ENCODE data around the gene CMTM4.
"Not testable (repeated sequence)": the region's sequence is repeated elsewhere in the genome, so short reads cannot be mapped to it uniquely, and the experiment has no call there.

CMTM4 gene

DNA sequence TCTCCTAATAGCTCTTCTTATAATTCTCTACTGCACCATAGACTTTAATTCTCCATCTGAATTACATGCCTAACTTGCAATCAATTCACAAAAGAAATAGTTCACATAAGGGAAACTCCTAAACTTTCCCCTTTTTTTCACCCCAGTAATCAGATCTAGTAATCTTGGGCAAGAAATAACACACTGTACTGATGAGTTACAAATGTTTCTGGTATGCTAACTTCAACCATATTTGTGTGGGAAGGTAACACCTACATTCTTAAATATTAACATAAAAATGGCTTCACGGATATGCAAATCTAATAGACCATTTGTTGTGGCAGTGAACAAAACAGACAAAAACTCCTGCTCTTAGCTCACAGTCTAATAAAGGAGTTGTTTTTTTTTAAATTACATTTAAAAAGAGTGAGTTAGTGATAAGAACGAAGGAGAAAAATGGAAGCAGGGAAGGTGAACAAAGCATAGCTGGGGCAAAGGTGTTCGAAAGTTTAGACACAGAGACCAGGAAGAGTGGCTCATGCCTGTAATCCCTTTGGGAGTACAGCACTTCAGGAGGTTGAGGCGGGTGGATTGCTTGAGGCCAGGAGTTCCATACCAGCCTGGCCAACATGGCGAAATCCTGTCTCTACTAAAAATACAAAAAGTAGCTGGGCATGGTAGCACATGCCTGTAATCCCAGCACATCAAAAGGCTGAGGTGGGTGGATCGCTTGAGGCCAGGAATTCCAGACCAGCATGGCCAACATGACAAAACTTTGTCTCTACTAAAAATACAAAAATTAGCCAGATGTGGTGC is 57.3 kb downstream of the CMTM4 start:
- no peak for DNase-seq

DNA sequence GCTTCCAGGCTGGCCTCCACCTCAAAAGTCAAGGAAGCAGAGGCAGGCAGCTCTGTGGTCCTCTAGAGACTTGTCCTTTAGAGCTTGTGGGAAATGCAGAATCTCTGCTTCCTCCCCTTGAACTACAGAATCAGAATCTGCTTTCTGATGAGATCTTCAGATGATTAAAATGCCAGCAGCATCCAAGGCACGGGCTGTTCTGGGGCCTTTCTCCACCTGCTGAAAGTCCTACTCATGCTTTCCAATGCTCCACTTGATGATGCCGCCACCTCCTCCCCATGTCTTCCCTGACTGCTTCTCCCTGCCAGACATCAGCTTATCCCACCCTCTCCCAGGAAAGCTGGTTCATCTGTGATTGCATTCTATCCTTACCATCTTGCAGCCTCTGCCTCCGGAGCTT is 58.7 kb downstream of the CMTM4 start:
- no peak for DNase-seq

DNA sequence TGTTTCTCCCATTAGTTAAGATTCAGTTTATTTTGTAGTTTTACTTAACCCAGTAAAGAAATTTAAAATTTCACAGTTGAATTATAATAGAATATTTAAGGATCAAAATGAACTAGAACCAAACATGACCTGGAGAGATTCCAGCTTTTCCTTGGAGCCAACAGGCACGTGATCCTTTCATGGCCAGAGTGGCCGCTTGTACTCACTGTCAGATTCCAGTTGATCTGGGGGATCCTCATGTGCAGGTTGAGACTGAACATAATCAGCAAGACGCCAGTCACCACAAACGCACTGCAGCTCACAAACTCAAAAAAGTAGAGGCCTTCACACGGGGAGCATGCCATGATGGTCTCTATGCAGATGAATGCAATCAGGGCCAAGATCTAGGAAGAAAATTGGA is 60.3 kb downstream of the CMTM4 start:
- DNase-seq: no peak

DNA sequence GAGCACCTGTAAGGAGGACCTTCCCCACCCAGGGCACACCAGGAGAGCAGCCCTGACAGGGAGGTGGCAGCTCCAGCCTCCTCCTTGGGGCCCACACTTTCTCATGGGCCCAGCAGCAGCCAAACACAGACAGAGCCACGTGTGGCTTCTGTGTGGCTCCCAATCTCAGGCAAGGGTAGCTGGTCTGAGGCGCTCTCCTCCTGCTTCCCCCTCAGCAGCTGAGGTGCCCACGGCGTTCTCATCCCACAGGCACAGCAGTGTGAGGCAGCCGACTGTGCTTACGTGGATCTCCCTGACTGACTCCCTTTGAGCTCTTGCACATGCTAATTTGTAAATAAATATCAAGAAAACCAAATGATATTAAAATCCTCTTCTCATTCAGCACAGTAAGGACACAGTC is 61.1 kb downstream of the CMTM4 start:
- DNase-seq: no peak

DNA sequence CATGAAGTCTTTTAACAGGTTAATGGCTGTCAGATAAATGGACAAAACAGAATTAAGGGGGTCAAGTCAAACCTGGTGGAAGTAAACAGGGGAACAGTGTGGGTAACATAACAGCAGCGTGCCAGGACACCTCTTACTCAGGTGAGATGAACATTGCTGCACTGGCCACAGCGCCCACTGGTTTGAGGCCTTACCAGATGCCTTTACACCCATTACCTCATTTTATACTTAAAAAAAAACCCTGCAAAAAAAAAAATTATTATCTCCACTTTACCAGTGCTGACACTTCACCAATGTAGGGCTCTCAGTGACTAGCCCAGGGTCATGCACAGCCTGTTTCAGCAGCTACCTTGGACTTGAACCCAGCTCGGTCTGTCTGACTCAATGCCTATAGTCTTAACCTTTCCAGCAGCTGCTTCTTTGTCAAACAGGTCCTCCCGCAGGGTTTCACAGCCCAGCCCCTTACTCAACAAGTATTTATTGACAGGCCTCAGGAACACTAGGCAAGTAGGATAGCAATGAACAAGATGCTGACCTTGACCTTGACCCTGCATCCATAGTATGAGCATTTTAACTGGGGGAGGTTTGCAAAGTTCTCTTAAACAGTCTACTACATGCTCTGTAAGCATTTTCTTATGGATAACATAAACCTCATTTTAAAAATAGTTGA is 61.9 kb downstream of the CMTM4 start:
- DNase-seq: no peak

DNA sequence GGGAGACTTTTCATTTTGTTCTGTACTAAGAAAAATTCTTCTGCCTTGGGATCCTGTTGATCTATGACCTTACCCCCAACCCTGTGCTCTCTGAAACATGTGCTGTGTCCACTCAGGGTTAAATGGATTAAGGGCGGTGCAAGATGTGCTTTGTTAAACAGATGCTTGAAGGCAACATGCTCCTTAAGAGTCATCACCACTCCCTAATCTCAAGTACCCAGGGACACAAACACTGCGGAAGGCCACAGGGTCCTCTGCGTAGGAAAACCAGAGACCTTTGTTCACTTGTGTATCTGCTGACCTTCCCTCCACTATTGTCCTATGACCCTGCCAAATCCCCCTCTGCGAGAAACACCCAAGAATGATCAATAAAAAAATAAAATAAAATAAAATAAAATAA is 65.0 kb downstream of the CMTM4 start:
- not testable (repeated sequence) for DNase-seq

DNA sequence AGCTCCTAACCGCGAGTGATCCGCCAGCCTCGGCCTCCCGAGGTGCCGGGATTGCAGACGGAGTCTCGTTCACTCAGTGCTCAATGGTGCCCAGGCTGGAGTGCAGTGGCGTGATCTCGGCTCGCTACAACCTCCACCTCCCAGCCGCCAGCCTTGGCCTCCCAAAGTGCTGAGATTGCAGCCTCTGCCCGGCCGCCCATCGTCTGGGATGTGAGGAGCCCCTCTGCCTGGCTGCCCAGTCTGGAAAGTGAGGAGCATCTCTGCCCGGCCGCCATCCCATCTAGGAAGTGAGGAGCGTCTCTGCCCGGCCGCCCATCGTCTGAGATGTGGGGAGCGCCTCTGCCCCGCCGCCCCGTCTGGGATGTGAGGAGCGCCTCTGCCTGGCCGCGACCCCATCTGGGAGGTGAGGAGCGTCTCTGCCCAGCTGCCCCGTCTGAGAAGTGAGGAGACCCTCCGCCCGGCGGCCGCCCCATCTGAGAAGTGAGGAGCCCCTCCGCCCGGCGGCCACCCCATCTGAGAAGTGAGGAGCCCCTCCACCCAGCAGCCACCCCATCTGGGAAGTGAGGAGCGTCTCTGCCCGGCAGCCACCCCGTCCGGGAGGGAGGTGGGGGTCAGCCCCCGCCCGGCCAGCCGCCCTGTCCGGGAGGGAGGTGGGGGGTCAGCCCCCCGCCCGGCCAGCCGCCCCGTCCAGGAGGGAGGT is 65.8 kb downstream of the CMTM4 start:
- DNase-seq: not testable (repeated sequence)

DNA sequence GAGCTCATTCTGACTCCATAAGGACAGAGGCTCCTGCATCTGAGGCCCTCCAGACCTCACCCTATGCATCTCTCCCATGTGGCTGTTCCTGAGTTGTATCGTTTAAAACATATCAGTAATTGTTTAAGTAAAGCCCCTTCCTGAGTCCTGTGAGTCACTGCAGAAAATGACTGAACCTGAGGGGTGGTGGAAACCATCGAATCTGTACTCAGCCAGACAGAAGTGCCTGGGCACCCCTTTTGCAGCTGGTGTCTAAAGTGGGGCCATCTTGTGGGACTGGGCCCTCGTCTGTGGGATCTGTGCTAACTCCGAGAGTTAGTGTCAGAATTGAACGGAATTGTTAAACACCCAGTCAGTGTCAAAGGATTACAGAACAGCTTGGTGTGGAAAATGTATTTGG is 66.7 kb downstream of the CMTM4 start:
- no peak for DNase-seq

DNA sequence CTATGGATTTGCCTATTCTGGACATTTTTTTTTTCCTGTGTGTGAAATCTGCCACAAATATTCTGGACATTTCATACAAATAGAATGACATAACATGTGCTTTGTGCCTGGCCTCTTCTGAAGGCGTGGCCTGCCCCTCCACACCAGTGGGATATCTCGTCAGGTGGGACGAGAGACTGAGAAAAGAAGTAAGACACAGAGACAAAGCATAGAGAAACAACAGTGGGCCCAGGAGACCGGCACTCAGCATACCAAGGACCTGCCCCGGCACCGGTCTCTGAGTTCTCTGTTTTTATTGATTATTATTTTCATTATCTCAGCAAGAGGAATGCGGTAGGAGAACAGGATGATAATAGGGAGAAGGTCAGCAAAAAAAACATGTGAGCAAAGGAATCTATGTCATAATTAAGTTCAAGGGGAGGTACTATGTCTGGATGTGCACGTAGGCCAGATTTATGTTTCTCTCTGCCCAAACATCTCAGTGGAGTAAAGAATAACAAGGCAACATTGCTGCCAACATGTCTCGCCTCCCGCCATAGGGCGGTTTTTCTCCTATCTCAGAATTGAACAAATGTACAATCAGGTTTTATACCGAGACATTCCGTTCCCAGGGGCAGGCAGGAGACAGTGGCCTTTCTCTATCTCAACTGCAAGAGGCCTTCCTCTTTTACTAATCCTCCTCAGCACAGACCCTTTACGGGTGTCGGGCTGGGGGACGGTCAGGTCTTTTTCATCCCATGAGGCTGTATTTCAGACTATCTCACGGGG is 68.7 kb downstream of the CMTM4 start:
- DNase-seq: not testable (repeated sequence)

DNA sequence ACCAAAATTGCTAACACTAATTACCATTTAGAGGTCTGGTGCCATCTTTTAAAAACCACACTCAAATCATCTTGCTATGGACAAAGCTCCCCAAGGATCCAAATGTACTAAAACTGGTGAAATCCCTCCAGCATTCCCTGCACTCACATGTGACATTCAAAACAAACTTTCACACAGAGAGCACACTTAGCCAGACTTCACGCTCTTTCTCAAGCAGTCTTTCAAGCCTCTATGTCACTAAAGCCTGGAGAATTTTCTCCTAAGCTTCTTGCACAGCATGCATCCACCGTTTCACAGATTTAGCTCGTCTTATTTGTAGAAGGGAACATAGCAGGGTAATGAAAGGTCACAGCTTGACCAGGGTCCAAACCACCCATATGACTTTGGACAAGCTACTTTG is 72.8 kb downstream of the CMTM4 start:
- no peak for DNase-seq

DNA sequence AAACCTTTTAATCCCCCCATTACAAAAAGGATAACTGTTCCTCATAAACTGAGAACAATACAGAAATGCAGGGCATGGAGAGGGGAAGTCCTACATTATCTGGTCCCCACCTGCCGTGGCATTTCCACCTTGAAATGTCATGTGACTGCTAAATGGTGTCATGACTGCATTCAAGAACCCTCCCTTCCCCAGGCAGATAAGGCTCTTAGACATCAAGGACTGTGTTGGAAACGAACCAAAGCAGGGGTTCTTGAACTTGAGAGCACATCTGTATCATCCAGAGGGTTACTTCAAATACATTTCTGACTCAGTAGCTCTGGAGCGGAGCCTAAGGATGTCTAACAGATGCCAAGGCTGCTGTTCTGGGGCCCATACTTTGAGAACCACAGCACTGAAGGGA is 73.7 kb downstream of the CMTM4 start:
- DNase-seq: no peak

DNA sequence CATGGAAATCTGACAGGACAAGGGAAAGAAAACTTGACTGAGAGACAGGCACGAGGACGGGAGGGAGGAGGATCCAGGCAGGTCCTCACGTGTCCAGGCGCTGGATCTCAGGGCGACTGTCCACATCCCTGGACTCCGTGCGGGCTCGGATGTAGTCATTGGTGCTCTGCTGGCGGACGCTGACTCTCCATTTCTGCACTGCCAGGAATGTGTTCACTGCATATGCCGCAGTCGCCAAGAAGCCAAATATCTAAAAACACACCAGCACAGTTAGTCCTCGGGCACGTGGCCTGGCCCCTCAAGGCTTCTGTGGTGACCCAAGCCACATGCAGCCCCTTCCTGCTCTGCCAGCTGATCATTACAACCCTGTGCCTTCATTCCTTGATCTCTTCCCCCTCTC is 74.6 kb downstream of the CMTM4 start:
- DNase-seq: no peak

DNA sequence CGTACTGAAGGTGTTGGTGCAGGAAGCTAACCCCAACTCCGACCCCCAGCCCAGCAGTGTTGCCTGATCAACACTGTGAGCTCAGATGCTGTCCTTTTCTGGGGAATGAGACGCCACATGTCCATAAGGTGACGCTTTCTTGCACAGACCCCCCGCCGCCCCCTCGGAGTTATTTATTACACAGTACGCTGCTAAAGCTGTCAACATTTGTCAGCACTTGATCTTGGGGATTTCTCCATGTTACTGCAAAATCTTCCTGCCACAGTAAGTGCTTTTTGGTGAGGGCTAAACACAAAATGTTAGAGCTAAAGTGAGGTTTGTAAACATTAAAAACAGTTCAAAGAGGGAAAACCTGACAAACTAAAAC is 76.1 kb downstream of the CMTM4 start:
- DNase-seq: no peak

DNA sequence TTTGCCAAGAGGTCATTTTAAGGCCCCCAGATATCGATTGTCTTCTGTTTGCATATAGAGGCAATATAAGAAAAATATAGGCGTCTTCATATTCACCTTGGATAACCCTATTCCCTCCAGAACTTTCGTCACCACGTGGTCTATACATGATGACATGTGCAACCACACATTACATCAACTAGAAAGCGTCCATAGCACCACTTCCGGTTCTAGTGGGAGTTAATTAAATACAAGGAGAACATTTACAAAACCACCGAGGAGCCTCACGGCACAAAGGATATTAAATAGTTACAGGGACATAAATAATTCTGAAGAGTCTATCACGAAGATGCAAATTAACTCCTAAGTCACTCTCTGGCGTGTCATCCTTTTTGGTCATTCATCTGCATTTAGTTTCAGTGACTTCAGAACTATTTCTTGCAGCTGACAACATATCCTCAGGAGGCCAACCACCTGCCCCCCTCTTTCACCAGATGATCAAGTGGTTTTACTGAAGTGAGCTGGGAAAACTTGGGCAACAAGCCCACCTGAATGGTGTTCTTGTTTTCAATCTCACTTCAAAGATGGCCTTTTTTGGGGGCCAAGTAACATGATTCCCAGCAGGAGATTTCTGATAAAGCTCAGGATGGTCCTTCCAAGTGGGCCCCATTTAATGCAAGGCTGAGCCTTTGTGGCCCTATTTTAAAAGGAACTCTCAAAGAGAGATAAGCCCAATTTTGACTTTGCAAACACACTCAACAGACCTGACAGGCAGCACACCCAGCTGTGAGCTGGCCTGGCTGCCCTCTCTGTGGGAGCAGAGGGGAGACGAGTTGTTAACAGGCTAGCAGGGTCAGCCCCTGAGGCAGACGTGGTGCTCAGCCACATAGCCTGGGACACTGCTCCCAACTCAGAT is 76.8 kb downstream of the CMTM4 start:
- no peak for DNase-seq

DNA sequence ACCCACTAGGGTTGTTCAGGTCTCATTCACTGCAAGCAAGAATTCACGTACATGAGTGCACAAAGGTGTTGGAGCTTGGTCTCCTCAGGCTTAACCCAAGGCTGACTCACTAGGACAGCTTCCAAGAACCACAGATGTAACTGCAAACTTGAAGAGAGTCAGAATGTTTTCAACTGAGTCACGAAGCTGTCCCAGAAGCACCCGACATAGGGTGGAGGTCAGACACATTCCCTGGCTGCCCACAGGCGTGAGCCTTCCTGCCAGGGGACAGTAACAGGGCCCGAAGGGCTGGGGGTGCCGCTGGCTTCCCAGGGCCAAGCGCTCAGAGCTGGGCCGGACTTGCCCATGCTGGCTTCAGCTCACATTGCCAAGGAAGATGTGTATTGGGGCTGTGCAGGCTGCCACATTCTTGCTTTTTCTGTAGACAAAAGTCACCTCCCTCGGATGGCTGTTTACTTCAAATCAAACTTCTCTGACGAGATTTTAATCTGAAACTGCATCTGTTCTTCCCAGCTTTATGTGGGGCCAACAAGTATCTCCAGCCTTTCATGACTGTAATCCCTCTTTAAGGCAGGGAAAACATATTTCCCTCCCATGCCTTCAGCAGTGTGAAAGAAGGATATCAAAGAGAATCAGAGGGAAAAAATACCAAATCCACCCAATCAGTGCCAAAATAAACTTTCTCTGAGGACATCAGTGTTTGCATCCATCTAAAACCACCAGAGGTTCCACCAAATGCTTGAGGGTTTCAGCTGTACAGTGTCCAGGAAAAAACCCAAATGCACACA is 77.8 kb downstream of the CMTM4 start:
- no peak for DNase-seq

DNA sequence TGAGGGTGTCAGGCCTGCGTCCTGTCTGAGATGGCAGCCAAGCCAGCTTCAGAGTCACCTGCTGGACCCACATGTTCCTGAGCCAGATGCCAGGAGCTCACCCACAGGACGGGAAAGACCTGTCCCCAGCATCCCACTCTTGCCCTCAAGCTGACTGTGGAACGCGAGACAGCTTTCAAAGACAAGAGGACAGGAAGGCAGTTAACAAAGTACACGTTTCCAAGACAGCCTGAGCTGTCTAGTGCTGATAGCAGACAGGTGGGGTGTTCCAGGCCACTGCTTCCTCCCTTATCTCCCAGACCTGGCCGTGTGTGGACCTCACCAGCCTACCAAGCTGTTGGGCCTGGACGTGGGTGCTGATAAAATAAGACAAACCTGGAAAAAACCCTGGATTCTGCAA is 78.8 kb downstream of the CMTM4 start:
- DNase-seq: no peak

DNA sequence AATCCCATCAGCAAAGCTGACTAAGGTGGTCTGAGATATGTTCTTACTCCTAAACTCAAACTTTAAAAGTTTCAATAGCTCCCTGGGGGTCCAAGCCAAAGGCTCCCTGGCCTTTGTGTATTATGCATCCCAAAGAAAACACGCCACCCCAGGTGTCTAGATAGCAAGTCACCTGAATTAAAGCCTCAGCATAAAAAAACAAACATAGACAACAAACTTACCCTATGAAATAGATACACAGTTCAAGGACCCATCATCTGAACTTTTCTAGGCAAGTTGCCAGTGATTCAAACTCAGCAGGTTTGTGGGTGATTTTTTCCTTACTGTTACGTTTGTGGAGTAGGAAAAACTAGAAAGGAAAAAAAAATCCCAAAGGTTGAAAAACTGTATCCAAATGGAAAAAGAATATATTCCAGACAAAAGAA is 79.5 kb downstream of the CMTM4 start:
- DNase-seq: no peak

DNA sequence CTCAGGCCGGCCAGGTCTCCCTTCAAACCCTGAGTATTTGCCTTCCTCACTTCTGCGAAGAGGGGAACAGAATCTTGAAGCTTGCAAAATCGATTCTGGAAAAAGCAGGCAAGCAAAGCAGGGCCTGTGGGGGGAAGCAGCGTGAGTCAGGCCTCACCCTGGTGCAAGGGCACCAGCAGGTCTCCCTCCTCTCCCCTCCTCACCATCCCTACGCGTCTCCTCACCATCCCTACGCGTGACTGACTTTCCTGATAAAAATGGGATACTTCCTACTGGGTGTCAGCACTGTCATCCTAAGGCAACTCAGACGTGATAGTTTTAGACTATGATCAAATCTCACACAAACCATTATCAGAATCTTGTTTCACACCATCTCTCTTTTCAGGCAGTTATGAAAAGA is 80.0 kb downstream of the CMTM4 start:
- DNase-seq: no peak

DNA sequence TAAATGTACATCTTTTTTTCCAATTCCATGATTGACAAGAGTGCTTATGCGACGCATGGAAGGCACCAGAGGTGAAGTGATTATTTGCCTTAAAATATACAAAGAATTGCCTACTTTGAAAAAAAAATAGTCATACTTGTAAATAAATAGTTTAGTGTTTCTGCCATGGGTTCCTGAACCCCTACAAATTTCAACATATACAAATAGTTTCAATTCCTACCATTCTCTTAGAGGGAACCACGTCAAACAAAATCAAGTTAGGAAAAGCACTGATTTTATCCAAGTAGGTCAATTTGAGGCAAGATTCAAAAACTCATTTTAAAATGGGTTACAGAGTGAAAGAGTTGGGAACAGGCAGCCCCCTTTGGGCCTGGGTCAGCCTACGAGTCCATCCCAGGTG is 80.4 kb downstream of the CMTM4 start:
- no peak for DNase-seq

DNA sequence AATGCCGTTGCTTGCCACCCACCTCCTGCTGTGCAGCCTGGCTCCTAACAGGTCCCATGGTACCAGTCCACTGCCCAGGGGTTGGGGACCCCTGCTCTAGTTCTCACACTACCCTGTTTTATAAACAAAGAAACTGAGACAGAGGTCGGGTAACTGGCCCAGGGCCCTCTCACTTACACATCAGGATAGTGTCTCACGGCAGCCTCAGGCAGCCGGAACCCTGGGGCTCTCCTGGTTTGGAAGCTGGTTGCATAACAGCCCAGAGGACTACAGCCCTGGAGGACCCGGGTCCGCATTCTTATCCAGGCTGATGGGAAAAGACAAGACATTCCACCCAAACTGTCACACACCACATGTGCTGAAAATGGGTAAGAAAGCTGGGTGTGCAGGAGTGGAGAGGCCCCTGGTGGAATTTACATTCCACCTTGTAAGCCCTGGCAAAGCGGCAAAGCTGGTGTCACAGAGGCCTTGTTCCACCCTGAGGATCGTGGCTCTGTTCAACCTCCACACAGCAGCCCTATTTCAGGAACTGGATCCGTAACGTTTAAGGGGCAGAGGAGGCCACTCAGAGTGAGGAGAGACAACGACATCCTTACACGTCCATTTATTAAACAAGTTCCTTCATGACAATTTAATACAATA is 82.3 kb downstream of the CMTM4 start:
- DNase-seq: no peak

DNA sequence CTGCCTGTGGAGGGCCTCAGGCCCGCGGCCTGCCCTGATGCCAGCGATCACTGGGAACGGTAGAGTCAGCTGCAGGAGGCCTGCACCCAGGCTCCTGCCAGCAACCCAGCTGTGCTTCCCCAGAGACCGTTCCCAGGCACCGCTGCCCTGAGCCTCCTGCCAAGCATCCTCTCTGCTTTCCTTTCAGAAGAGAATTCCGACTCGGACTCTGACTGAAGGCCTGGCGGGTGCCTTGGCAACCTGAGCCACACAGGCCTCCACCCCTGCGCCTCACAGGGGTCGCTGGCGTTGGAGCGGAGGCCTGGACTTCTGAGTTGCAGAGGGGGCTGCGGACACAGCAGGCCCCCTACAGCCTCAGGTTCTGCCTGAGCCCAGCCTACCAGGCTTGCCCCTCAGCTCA is 84.1 kb downstream of the CMTM4 start:
- DNase-seq: no peak

All from CD4-positive, alpha-beta T cell treated with Interferon alpha-2 for 1 hour (primary cell).